Measurements from ENCODE around the gene C19orf85.
A peak's percentile ranks its signal among the peaks of the same experiment; 100 is the strongest.

- TF ChIP-seq CTCF (IDR thresholded peaks at IDR 0.05; ENCODE audit: low read depth, low read length) (peak; percentile 75), EZH2phosphoT487 (IDR thresholded peaks at IDR 0.05; ENCODE audit: low read depth) (no peak)
These were observed 9.7 kb downstream of the C19orf85 start for GRCh38 chr19:55454787-55455243.
